Renal pelvis (tissue), 3 donors: ENCODE data around the gene SURF1. TPM values are rescaled to one million over a fixed set of nuclear protein-coding genes. Genes with fewer than 3 reads are reported as not detected.

Source experiments
- polyA plus RNA-seq, 3 donors: library from polyadenylated mRNA; unstranded; fragments of 120-200 nt; gene quantifications; one replicate each; pipeline ENCODE4 v1.2.1, GENCODE V29; 2013; ENCODE audit not compliant: insufficient read length in 3 of 3

The SURF1 gene
- polyA plus RNA-seq, 3 donors, result 41.0 to 51.9 (median 44.9) TPM

Other genes with a start within 250 kb of the SURF1 start
- gene RALGDS, start 235.2 kb downstream of the SURF1 start, polyA plus RNA-seq, result 10 to 100 TPM; 40.4 to 42.7 (median 41.5) TPM
- 1 to 10 TPM; 1.9 to 3.1 (median 3.0) TPM for gene GBGT1, start 192.6 kb downstream of the SURF1 start, polyA plus RNA-seq
- gene OBP2B, start 147.2 kb downstream of the SURF1 start, polyA plus RNA-seq, result under 1 TPM; 0.14 to 0.41 (median 0.32) TPM
- 10 to 100 TPM; 15.3 to 19.2 (median 17.6) TPM for gene ABO, start 81.3 kb downstream of the SURF1 start, polyA plus RNA-seq
- gene SURF6, start 20.3 kb downstream of the SURF1 start, polyA plus RNA-seq, result 10 to 100 TPM; 29.2 to 35.6 (median 31.7) TPM
- 10 to 100 TPM; 31.8 to 33.4 (median 32.6) TPM for gene MED22, start 8.4 kb downstream of the SURF1 start, polyA plus RNA-seq
- 1,000 to 10,000 TPM; 2,345 to 2,776 (median 2,509) TPM for gene RPL7A, start 8.3 kb downstream of the SURF1 start, polyA plus RNA-seq
- 10 to 100 TPM; 23.1 to 28.2 (median 26.4) TPM for gene SURF2, start 63 bp upstream of the SURF1 start, polyA plus RNA-seq
- 100 to 1,000 TPM; 163 to 184 (median 172) TPM for gene SURF4, start 19.6 kb upstream of the SURF1 start, polyA plus RNA-seq
- 1 to 10 TPM; 3.9 to 5.3 (median 4.6) TPM for gene STKLD1, start 19.9 kb upstream of the SURF1 start, polyA plus RNA-seq
- 10 to 100 TPM; 29.1 to 32.3 (median 31.6) TPM for gene REXO4, start 61.5 kb upstream of the SURF1 start, polyA plus RNA-seq
- 10 to 100 TPM; 10.5 to 14.1 (median 13.8) TPM for gene ADAMTS13, start 65.9 kb upstream of the SURF1 start, polyA plus RNA-seq
- 10 to 100 TPM; 36.5 to 41.9 (median 38.4) TPM for gene CACFD1, start 103.5 kb upstream of the SURF1 start, polyA plus RNA-seq
- gene SLC2A6, start 122.6 kb upstream of the SURF1 start, polyA plus RNA-seq, result 1 to 10 TPM; 1.4 to 2.0 (median 1.8) TPM
- not detected for gene MYMK, start 168.5 kb upstream of the SURF1 start, polyA plus RNA-seq
- 1 to 10 TPM; 1.5 to 1.9 (median 1.6) TPM for gene ADAMTSL2, start 178.2 kb upstream of the SURF1 start, polyA plus RNA-seq